ENCODE results near the gene PAXX. TPM values are rescaled to one million over a fixed set of nuclear protein-coding genes. Genes with fewer than 3 reads are reported as not detected.
A peak's percentile ranks its signal among the peaks of the same experiment; 100 is the strongest.

PAXX gene
- total and polyA plus RNA-seq, 9 of the 15 experiments (the other 6 are each of a cell fraction or from before 2014, with no cell fraction given), result 1.2 to 175 (median 38.5) TPM

GRCh38 chr9:136944519-136945332 lies 47.5 kb upstream of the PAXX start, which contains the start of the genes C8G and FBXW5 (continued):
- TF ChIP-seq KLF6 (CRISPR knock-in tag; IDR thresholded peaks at IDR 0.05; ENCODE audit: borderline replicate concordance) (peak; percentile 81; the same call in 1 of the 2 replicates), KAT8 (IDR thresholded peaks at IDR 0.05; ENCODE audit: low read depth) (no peak), ZNF785 (CRISPR knock-in tag; IDR thresholded peaks at IDR 0.05) (no peak), ZNF354B (CRISPR knock-in tag; IDR thresholded peaks at IDR 0.05) (peak; percentile 20; the same call in 1 of the 2 replicates), MEF2A (IDR thresholded peaks at IDR 0.05; ENCODE audit: control insufficient read depth, low read depth, low read length) (peak; percentile 39; the same call in 1 of the 2 replicates), CBX2 (IDR thresholded peaks at IDR 0.05; ENCODE audit: insufficient read depth, low read length, poor library complexity, severe bottlenecking) (no peak), ZNF24 (IDR thresholded peaks at IDR 0.05) (no peak), ZBTB7A (IDR thresholded peaks at IDR 0.05; ENCODE audit: borderline replicate concordance, control insufficient read depth, low read depth, low read length) (peak; percentile 88; the same call in 1 of the 2 replicates), MBD1 (CRISPR knock-in tag; IDR thresholded peaks at IDR 0.05) (no peak)

Measured in K562 (cell line).